Gastroesophageal sphincter (tissue), 3 donors: ENCODE data around the gene PALMD.

Experiments used
- CTCF ChIP-seq, 4 experiments: fragments of 200-600 bp in 2 of 4; fragments of 450-650 bp in 2 of 4; sonication (generic) in 1 of 4; IDR thresholded peaks; one replicate each; pipeline ENCODE4 v1.5.1; 2017 to 2019; ENCODE audit warnings: antibody characterized with exemption in 4 of 4, mild to moderate bottlenecking in 2 of 4, moderate library complexity in 2 of 4
- POLR2A ChIP-seq, 2 donors: fragments of 450-650 bp; IDR thresholded peaks; one replicate each; pipeline ENCODE4 v1.6.1; 2017; ENCODE audit warnings: antibody characterized with exemption in 2 of 2, mild to moderate bottlenecking in 2 of 2, moderate library complexity in 1 of 2

GRCh38 chr1:99652881-99653281 lies 7.0 kb downstream of the PALMD start:
- no peak for TF ChIP-seq CTCF (IDR thresholded peaks at IDR 0.05)
- TF ChIP-seq POLR2A (IDR thresholded peaks at IDR 0.05), result no peak
